MV-4-11 (cell line): ENCODE results near the gene UBA52.

ENCODE experiments used
- DNase-seq: peaks from one replicate; lab custom pipeline; 2025; lab: John Stamatoyannopoulos, UW

UBA52 gene

GRCh38 chr19:18608805-18609716 lies 37.4 kb downstream of the UBA52 start:
- DNase-seq: no peak

- DNase-seq: no peak
Measured at GRCh38 chr19:18609717-18610051, 38.0 kb downstream of the UBA52 start.

GRCh38 chr19:18610245-18610555 lies 38.5 kb downstream of the UBA52 start:
- no peak for DNase-seq

- DNase-seq: no peak
Measured at GRCh38 chr19:18610556-18611326, 39.1 kb downstream of the UBA52 start.

GRCh38 chr19:18611327-18612050 lies 39.8 kb downstream of the UBA52 start:
- no peak for DNase-seq

- DNase-seq: no peak
Measured at GRCh38 chr19:18612051-18612771, 40.6 kb downstream of the UBA52 start.

GRCh38 chr19:18612772-18613588 lies 41.3 kb downstream of the UBA52 start, which contains the start of gene TMEM59L:
Gene TMEM59L (plus strand): TSS chr19:18612870. CDS start chr19:18612959, 89 bp downstream.
- DNase-seq: no peak

- DNase-seq: no peak
Measured at GRCh38 chr19:18613589-18614234, 42.1 kb downstream of the UBA52 start.

GRCh38 chr19:18616023-18616422 lies 44.4 kb downstream of the UBA52 start:
- DNase-seq: no peak

GRCh38 chr19:18617562-18617961 lies 45.9 kb downstream of the UBA52 start:
- DNase-seq: no peak

- DNase-seq: no peak
Measured at GRCh38 chr19:18618236-18618635, 46.6 kb downstream of the UBA52 start.

GRCh38 chr19:18620311-18620710 lies 48.7 kb downstream of the UBA52 start:
- DNase-seq: no peak

GRCh38 chr19:18620902-18621301 lies 49.2 kb downstream of the UBA52 start:
- DNase-seq: no peak

GRCh38 chr19:18626906-18627305 lies 55.2 kb downstream of the UBA52 start:
- DNase-seq: no peak
